Adrenal gland (tissue), 12 donors: ENCODE measurements around the gene FAM237B. TPM values are rescaled to one million over a fixed set of nuclear protein-coding genes. Genes with fewer than 3 reads are reported as not detected.
A peak's percentile ranks its signal among the peaks of the same experiment; 100 is the strongest.

Experiments used
- DNase-seq, 7 donors: peaks; one replicate each; pipeline ENCODE4 v3.0.0-alpha.2; 2019 to 2020
- H3K27ac ChIP-seq, 5 donors: fragments of 200-600 bp; sonication (generic) in 4 of 5; 1 replicate in 3 of 5; 2 replicates in 2 of 5; pipeline versions ENCODE4 v1.5.1 to v1.8.0; 2016 to 2020; ENCODE audit warnings: mild to moderate bottlenecking in 1 of 5
- H3K27me3 ChIP-seq: fragments of 200-600 bp; 2 replicates; pipeline ENCODE4 v1.8.0; 2021
- H3K36me3 ChIP-seq, 2 donors: fragments of 200-600 bp; replicated peaks in 1 of 2; 1 replicate in 1 of 2; 2 replicates in 1 of 2; pipeline versions ENCODE4 v1.5.1 to v1.8.0; 2018 to 2022
- H3K4me1 ChIP-seq, 2 donors: fragments of 200-600 bp; replicated peaks in 1 of 2; 1 replicate in 1 of 2; 2 replicates in 1 of 2; pipeline versions ENCODE4 v1.5.1 to v1.8.0; 2018 to 2021
- H3K4me3 ChIP-seq, 4 donors: fragments of 200-600 bp; sonication (generic) in 3 of 4; one replicate each; pipeline ENCODE4 v1.5.1; 2016 to 2018
- H3K9me3 ChIP-seq, 3 donors: fragments of 200-600 bp; sonication (generic) in 1 of 3; replicated peaks in 1 of 3; 1 replicate in 2 of 3; 2 replicates in 1 of 3; pipeline versions ENCODE4 v1.5.1 to v1.8.0; 2016 to 2021
- POLR2A ChIP-seq, 2 donors: fragments of 450-650 bp; IDR thresholded peaks; one replicate each; pipeline ENCODE4 v1.6.1; 2017; ENCODE audit warnings: antibody characterized with exemption in 2 of 2, mild to moderate bottlenecking in 2 of 2, moderate library complexity in 1 of 2
- WGBS, 4 donors: extraction: QIAGEN DNeasy Blood & Tissue Kit in 2 of 4; methylation state at CpG; one replicate each; pipeline versions ENCODE4 v1.1.5 to v1.1.7; 2013 to 2017; 5-methylcytosine and 5-hydroxymethylcytosine counted together
- intact Hi-C, 2 donors: fragments of 100-400 bp; cut with DNase I; formaldehyde crosslinking; loops; one replicate each; pipeline versions ENCODE4 v1.14.1 to v1.15.0; 2022 to 2023
- polyA plus RNA-seq, 3 donors: library from polyadenylated mRNA; stranded (reverse); fragments of 200-250 nt in 2 of 3; fragments of 350-450 nt in 1 of 3; fragmentation: Illumina TruSeq in 1 of 3; extraction: RNeasy Lipid Tissue Mini Kit (QIAGEN cat#74804) in 1 of 3; gene quantifications; one replicate each; pipeline ENCODE4 v1.2.3, GENCODE V29; 2013 to 2014
- total RNA-seq, 9 donors: library from RNA; depleted of rRNA in 4 of 9; stranded (reverse); fragments of >200 nt in 4 of 9; fragments of 120-200 nt in 1 of 9; fragmentation: NEBNext Ultra II Directional in 1 of 9; extraction: Animal tissue kit (Norgen Biotek cat#: 25700) in 1 of 9; gene quantifications; one replicate each; pipeline versions ENCODE4 v1.1.0 to v1.2.4, GENCODE V29; 2013 to 2023
- TF ChIP-seq, protein P1 (sequence below), 6 experiments: fragments of 450-650 bp in 4 of 6; fragments of 200-600 bp in 2 of 6; sonication (generic) in 1 of 6; IDR thresholded peaks; 1 replicate in 5 of 6; 2 replicates in 1 of 6; pipeline versions ENCODE4 v1.5.1 to v1.8.0; 2016 to 2021; ENCODE audit warnings: antibody characterized with exemption in 6 of 6, mild to moderate bottlenecking in 2 of 6, moderate library complexity in 1 of 6
- donor health status: healthy with polysubstance abuse.
- donor health status: Bipolar disorder and iron deficiency.
- donor health status: DM: yes; HTN: yes; CAD: no.
- donor health status: DM: no; HTN: no; CAD: no.
- donor health status: DM: no; HTN: no; CAD: no.
- donor health status: DM: yes; HTN: yes; CAD: no.

FAM237B gene
- total and polyA plus RNA-seq, 12 donors: not detected

DNA sequence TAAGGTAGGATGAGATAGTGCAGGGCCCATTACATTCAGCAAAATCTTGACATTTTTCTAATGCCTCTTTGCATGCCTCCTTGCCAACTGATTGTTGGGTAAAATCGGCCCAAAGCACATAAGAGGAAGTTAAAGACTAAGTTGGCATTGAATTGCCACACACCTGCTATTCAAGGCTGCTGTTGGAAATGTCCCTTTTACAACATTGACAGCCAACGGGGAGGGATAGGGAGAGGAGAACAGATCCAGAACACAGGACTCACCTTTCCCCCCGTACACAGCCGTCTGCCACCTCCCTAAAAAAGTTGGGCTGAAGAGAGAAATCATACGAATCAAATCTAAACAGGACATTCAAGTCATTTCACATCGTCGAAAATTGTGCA is 695 bp downstream of the FAM237B start:
- intact Hi-C loops: no loop called here
- Histone ChIP-seq H3K4me1 (peaks cover 0 to 7% of the 10 kb centered on the region in 2 donors), H3K27me3 (peaks cover 43% of the 10 kb centered on the region), H3K9me3 (no peaks in the 10 kb centered on the region), H3K36me3 (no peaks in the 10 kb centered on the region), H3K27ac (no peak overlapping the region), H3K4me3 (no peak overlapping the region)
- no peak for DNase-seq
- no peak for TF ChIP-seq POLR2A (IDR thresholded peaks at IDR 0.05)
- TF ChIP-seq, protein P1, sequence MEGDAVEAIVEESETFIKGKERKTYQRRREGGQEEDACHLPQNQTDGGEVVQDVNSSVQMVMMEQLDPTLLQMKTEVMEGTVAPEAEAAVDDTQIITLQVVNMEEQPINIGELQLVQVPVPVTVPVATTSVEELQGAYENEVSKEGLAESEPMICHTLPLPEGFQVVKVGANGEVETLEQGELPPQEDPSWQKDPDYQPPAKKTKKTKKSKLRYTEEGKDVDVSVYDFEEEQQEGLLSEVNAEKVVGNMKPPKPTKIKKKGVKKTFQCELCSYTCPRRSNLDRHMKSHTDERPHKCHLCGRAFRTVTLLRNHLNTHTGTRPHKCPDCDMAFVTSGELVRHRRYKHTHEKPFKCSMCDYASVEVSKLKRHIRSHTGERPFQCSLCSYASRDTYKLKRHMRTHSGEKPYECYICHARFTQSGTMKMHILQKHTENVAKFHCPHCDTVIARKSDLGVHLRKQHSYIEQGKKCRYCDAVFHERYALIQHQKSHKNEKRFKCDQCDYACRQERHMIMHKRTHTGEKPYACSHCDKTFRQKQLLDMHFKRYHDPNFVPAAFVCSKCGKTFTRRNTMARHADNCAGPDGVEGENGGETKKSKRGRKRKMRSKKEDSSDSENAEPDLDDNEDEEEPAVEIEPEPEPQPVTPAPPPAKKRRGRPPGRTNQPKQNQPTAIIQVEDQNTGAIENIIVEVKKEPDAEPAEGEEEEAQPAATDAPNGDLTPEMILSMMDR (IDR thresholded peaks at IDR 0.05): no peak
- 26 to 31% (median 29%) methylated on average over 6 to 7 of the region's 7 CpGs for WGBS, 4 donors

DNA sequence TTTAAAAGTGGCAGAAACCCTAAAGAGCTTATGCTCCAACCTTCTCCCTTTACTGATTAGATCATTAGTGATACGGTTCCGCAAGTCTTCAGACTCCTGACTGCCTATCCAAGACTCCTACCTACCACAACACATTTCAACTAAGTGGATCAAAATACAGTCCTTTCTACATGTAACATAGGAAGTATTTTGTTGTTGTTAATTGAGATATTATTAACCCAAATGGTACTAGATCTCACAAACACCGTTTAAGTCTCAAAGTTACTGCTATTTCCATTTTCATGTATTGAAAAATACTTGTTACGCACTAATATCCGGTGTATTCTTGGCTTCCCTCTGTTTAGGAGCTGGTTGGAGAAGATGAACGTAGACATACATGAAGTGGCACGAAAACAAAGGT is 1.1 kb downstream of the FAM237B start:
- Histone ChIP-seq H3K9me3 (no peaks in the 10 kb centered on the region), H3K36me3 (no peaks in the 10 kb centered on the region), H3K4me3 (no peak overlapping the region), H3K27me3 (peaks cover 43% of the 10 kb centered on the region), H3K27ac (no peak overlapping the region), H3K4me1 (peaks cover 0 to 7% of the 10 kb centered on the region in 2 donors)
- 83 to 87% (median 85%) methylated on average over 7 of the region's 7 CpGs for whole genome bisulfite sequencing, 4 donors
- no peak for DNase-seq
- intact Hi-C loops: no loop called here
- TF ChIP-seq, protein P1 (IDR thresholded peaks at IDR 0.05): no peak
- TF ChIP-seq POLR2A (IDR thresholded peaks at IDR 0.05): no peak

DNA sequence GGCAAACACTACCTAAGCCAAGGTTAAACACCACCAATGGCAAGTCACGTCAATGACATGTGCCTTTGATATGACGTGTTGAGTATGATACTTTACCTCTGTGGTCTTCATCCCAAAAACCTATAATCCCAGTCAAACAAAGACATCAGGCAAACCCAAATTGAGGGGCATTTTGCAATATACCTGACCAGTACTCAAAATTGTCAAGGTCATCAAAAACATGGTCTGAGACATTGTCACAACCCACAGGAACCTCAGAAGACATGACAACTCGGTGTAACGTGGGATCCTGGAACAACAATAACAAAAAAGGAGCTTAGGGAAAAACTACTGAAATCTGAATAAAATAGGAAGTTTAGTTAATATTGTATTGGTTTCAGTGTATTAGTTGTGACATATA is 7.2 kb downstream of the FAM237B start:
- H3K4me1 ChIP-seq: no peaks in the 10 kb centered on the region
- no peaks in the 10 kb centered on the region for H3K36me3 ChIP-seq
- intact Hi-C loops: loop anchor here in 1 of 2 donors (10.0 kb wide), 1 partner anchor 121 kb away; no protein-coding TSS in a partner anchor
- H3K9me3 ChIP-seq: no peaks in the 10 kb centered on the region
- no peak overlapping the region for H3K27ac ChIP-seq
- WGBS, 4 donors: 67 to 74% (median 69%) methylated on average over 4 of the region's 4 CpGs
- H3K4me3 ChIP-seq: no peak overlapping the region
- no peaks in the 10 kb centered on the region for H3K27me3 ChIP-seq
- DNase-seq: no peak
- TF ChIP-seq POLR2A (IDR thresholded peaks at IDR 0.05): no peak
- TF ChIP-seq, protein P1 (IDR thresholded peaks at IDR 0.05): no peak

DNA sequence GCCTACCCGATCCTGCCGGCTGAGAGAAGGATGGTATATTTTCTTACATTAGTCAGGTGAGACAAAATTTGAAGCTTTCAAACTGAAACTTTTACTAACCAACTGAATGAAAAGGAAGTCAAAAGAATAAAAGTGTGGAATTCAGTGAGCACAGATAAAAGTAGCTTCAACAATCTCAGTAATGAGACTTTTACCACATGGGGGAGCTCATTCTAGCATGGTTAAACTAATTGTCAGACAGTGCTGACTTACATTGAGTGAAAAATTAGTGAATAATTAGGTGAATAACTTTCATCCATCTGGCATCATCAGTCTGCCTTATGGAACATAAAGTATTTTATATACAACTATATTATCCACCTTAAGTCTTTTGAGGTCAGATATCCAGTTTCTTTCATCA is 8.4 kb downstream of the FAM237B start:
- Histone ChIP-seq H3K36me3 (no peaks in the 10 kb centered on the region), H3K27me3 (no peaks in the 10 kb centered on the region), H3K9me3 (no peaks in the 10 kb centered on the region), H3K4me3 (no peak overlapping the region), H3K27ac (no peak overlapping the region), H3K4me1 (no peaks in the 10 kb centered on the region)
- WGBS, 4 donors: 82 to 88% (median 87%) methylated on average over 2 of the region's 2 CpGs
- intact Hi-C loops: loop anchor here in 1 of 2 donors (10.0 kb wide), 1 partner anchor 122 kb away; no protein-coding TSS in a partner anchor
- DNase-seq: no peak
- TF ChIP-seq, protein P1 (IDR thresholded peaks at IDR 0.05): peak in 1 of 6 experiments; percentile 23
- TF ChIP-seq POLR2A (IDR thresholded peaks at IDR 0.05): no peak
